Forelimb muscle (tissue), 1 donor: ENCODE data around the gene ZFP91. TPM values are rescaled to one million over a fixed set of nuclear protein-coding genes. Genes with fewer than 3 reads are reported as not detected.
"Not testable (repeated sequence)": the region's sequence is repeated elsewhere in the genome, so short reads cannot be mapped to it uniquely, and the experiment has no call there.

Experiments
- DNase-seq: peaks from one replicate; pipeline ENCODE4 v3.0.0-alpha.2; 2013; ENCODE audit warnings: low read depth
- polyA plus RNA-seq: library from polyadenylated mRNA; unstranded; fragments of 120-200 nt; gene quantifications from one replicate; pipeline ENCODE4 v1.2.1, GENCODE V29; 2013; ENCODE audit not compliant: insufficient read length

Gene ZFP91
- 39.2 TPM for polyA plus RNA-seq

GRCh38 chr11:58578635-58579191 is at the start of gene ZFP91:
ZFP91 (plus strand) TSS chr11:58579063; CDS start chr11:58579282, 219 bp downstream.
- peak; percentile 95 for DNase-seq

GRCh38 chr11:58530236-58530635 is 48.6 kb upstream of the ZFP91 start:
- no peak for DNase-seq

GRCh38 chr11:58531865-58532341 is 47.0 kb upstream of the ZFP91 start:
- no peak for DNase-seq

GRCh38 chr11:58546841-58547240 is 32.0 kb upstream of the ZFP91 start:
- no peak for DNase-seq

- no peak for DNase-seq
These were observed 29.2 kb upstream of the ZFP91 start for GRCh38 chr11:58549644-58550043.

GRCh38 chr11:58560842-58561241 is 18.0 kb upstream of the ZFP91 start:
- DNase-seq = no peak

- no peak for DNase-seq
These were observed 17.3 kb upstream of the ZFP91 start for GRCh38 chr11:58561394-58562098.

GRCh38 chr11:58562375-58562800 is 16.5 kb upstream of the ZFP91 start:
- DNase-seq = no peak

GRCh38 chr11:58564231-58564630 is 14.6 kb upstream of the ZFP91 start:
- no peak for DNase-seq

GRCh38 chr11:58567889-58568512 is 10.9 kb upstream of the ZFP91 start:
- no peak for DNase-seq

GRCh38 chr11:58572906-58573305 is 6.0 kb upstream of the ZFP91 start:
- DNase-seq = not testable (repeated sequence)

GRCh38 chr11:58573451-58574104 is 5.3 kb upstream of the ZFP91 start:
- DNase-seq = no peak

- DNase-seq = no peak
These were observed 4.0 kb upstream of the ZFP91 start for GRCh38 chr11:58574881-58575280.

- DNase-seq = no peak
These were observed 3.4 kb upstream of the ZFP91 start, which contains the start of gene LPXN for GRCh38 chr11:58575377-58576020. LPXN (minus strand) TSS chr11:58575856; CDS start chr11:58575772, 84 bp downstream.

GRCh38 chr11:58576887-58577471 is 1.9 kb upstream of the ZFP91 start:
- DNase-seq = no peak

- DNase-seq = no peak
These were observed 1.2 kb upstream of the ZFP91 start for GRCh38 chr11:58577555-58578135.

- peak; percentile 97 for DNase-seq
These were observed 678 bp upstream of the ZFP91 start for GRCh38 chr11:58578136-58578634.

GRCh38 chr11:58579192-58580129 is 598 bp downstream of the ZFP91 start:
- peak; percentile 81 for DNase-seq

GRCh38 chr11:58580311-58580710 is 1.4 kb downstream of the ZFP91 start:
- no peak for DNase-seq

GRCh38 chr11:58582437-58582836 is 3.6 kb downstream of the ZFP91 start:
- no peak for DNase-seq
